Fibroblast of mammary gland (primary cell): ENCODE measurements around the gene SFTPD.

Source experiments
- DNase-seq: peaks from one replicate; pipeline ENCODE4 v3.0.0-alpha.2; 2010; ENCODE audit warnings: low read depth
- H3K4me3 ChIP-seq: 2 replicates; pipeline ENCODE4 v1.5.1; 2011; ENCODE audit warnings: low read depth, mild to moderate bottlenecking, low read length, moderate library complexity; ENCODE audit not compliant: control insufficient read depth
- TF ChIP-seq, protein P1 (sequence below): conservative IDR thresholded peaks from 2 replicates; pipeline ENCODE4 v1.5.1; 2011; ENCODE audit warnings: low read depth, low read length, inconsistent platforms; ENCODE audit not compliant: control insufficient read depth, insufficient read depth

Gene SFTPD

DNA sequence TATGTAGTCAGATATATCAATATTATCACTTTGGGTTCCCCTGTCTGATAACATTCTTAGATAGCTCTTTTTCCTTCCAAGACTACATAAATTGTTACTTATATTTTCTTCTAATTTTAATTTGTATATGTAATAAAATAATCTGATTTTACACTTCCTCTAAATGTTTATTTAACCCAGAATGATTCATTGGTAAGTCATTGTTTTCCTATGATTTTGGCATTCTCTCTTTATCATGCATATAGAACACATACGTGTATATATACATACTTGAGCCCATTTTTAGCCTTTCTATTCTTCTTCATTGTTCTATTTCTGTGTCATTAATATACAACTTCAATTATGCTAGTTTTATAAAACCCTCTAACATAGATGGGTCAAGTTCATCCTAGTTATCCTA lies 16.6 kb downstream of the SFTPD start:
- no peak for DNase-seq
- TF ChIP-seq, protein P1, sequence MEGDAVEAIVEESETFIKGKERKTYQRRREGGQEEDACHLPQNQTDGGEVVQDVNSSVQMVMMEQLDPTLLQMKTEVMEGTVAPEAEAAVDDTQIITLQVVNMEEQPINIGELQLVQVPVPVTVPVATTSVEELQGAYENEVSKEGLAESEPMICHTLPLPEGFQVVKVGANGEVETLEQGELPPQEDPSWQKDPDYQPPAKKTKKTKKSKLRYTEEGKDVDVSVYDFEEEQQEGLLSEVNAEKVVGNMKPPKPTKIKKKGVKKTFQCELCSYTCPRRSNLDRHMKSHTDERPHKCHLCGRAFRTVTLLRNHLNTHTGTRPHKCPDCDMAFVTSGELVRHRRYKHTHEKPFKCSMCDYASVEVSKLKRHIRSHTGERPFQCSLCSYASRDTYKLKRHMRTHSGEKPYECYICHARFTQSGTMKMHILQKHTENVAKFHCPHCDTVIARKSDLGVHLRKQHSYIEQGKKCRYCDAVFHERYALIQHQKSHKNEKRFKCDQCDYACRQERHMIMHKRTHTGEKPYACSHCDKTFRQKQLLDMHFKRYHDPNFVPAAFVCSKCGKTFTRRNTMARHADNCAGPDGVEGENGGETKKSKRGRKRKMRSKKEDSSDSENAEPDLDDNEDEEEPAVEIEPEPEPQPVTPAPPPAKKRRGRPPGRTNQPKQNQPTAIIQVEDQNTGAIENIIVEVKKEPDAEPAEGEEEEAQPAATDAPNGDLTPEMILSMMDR = no peak
- no peak overlapping the region for H3K4me3 ChIP-seq

DNA sequence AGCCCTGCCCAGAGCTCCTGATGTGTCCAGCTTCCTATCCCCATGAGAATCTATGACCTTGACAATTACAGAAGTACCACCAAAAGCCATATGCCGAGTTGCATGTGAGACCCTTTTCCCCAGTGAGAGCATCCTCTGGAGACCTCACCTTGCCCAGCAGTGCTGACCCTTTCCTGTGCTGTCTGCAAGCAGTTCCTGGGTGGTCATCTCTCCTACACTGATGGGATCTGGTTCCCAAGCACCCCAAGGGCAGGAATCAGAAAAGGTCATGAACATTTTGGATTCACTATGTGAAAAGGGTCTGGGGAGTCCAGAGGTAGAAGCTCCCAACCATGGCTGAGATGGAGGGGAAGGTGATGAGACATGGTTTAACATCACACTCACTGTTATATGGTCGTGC lies 18.2 kb downstream of the SFTPD start:
- TF ChIP-seq, protein P1 = no peak
- DNase-seq = no peak
- H3K4me3 ChIP-seq = no peak overlapping the region

- DNase-seq = no peak
- no peak overlapping the region for H3K4me3 ChIP-seq
- TF ChIP-seq, protein P1 = no peak
These were observed 18.6 kb downstream of the SFTPD start for GRCh38 chr10:79930267-79930666.

GRCh38 chr10:79929409-79929904 lies 19.4 kb downstream of the SFTPD start:
- TF ChIP-seq, protein P1 = peak; percentile 90
- H3K4me3 ChIP-seq = no peak overlapping the region
- DNase-seq = peak; percentile 69

DNA sequence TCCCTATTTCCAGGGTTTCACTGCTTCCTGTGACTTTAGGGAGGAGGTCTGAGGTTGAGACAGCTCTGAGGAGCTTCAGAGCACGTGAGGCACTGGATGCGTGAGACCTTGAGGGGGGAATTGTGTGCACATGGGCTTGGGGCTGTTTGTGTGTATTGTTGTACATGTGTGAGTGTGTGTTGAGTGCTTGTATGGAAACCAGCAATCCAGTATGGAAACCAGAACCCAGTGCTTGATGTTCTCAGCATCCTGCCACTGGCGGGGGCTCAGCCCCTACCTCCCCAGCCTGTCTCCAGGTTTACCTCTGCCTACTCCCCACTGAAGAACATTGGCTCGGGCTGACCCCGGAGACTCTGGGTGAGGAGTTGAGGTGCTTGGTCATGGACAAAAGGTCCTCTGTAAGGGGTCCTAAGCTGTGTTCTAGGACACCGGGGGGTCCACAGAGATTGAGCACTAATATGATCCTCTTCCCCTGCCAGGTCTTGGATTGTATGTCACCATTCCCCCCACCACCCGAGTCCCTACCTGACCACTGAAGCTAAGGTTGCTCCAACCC lies 20.8 kb downstream of the SFTPD start:
- no peak overlapping the region for H3K4me3 ChIP-seq
- DNase-seq = no peak
- TF ChIP-seq, protein P1 = no peak

GRCh38 chr10:79927111-79927828 lies 21.6 kb downstream of the SFTPD start:
- H3K4me3 ChIP-seq = no peak overlapping the region
- TF ChIP-seq, protein P1 = no peak
- no peak for DNase-seq
